GM19023 (cell line): ENCODE results near the gene TXLNB.

Experiments used
- ATAC-seq: cut with Tn5 transposase; IDR thresholded peaks from one replicate; pipeline ENCODE4 v1.9.1; 2021; ENCODE audit warnings: mild to moderate bottlenecking, moderate library complexity; ENCODE audit not compliant: unreplicated experiment

The TXLNB gene

GRCh38 chr6:139275279-139276055 lies 16.3 kb downstream of the TXLNB start:
- ATAC-seq = no peak

GRCh38 chr6:139271056-139271455 lies 20.7 kb downstream of the TXLNB start:
- peak; percentile 92 for ATAC-seq

- ATAC-seq = no peak
These were observed 21.5 kb downstream of the TXLNB start for GRCh38 chr6:139270249-139270648.

GRCh38 chr6:139265512-139266190 lies 26.1 kb downstream of the TXLNB start:
- ATAC-seq = no peak

GRCh38 chr6:139262519-139263300 lies 29.1 kb downstream of the TXLNB start:
- peak; percentile 93 for ATAC-seq

- ATAC-seq = no peak
These were observed 33.9 kb downstream of the TXLNB start for GRCh38 chr6:139257821-139258398.

- ATAC-seq = no peak
These were observed 34.5 kb downstream of the TXLNB start for GRCh38 chr6:139257291-139257690.

- no peak for ATAC-seq
These were observed 35.7 kb downstream of the TXLNB start for GRCh38 chr6:139256087-139256486.

GRCh38 chr6:139254196-139254595 lies 37.6 kb downstream of the TXLNB start:
- no peak for ATAC-seq

- no peak for ATAC-seq
These were observed 38.1 kb downstream of the TXLNB start for GRCh38 chr6:139253656-139254055.

GRCh38 chr6:139251691-139252390 lies 40.0 kb downstream of the TXLNB start:
- ATAC-seq = no peak

GRCh38 chr6:139251045-139251690 lies 40.6 kb downstream of the TXLNB start:
- peak; percentile 29 for ATAC-seq

- peak; percentile 99 for ATAC-seq
These were observed 41.3 kb downstream of the TXLNB start for GRCh38 chr6:139250296-139251044.

- no peak for ATAC-seq
These were observed 42.4 kb downstream of the TXLNB start for GRCh38 chr6:139249395-139249794.

GRCh38 chr6:139248911-139249310 lies 42.9 kb downstream of the TXLNB start:
- no peak for ATAC-seq

GRCh38 chr6:139247618-139248017 lies 44.2 kb downstream of the TXLNB start:
- ATAC-seq = no peak

- ATAC-seq = no peak
These were observed 48.3 kb downstream of the TXLNB start for GRCh38 chr6:139243536-139243935.

- no peak for ATAC-seq
These were observed 49.1 kb downstream of the TXLNB start for GRCh38 chr6:139242457-139243240.
